HepG2 (cell line): ENCODE results near the gene TUBB4B. TPM values are rescaled to one million over a fixed set of nuclear protein-coding genes. Genes with fewer than 3 reads are reported as not detected.

Source experiments
- AGO2 ChIP-seq: fragments of 200-400 bp; formaldehyde crosslinking; optimal IDR thresholded peaks from 2 replicates; pipeline ENCODE3; 2017; ENCODE audit warnings: mild to moderate bottlenecking, low read depth, low read length, moderate library complexity
- GABPA ChIP-seq, 2 experiments: IDR thresholded peaks; 2 replicates each; pipeline ENCODE4 v1.6.1; 2011 to 2016; ENCODE audit warnings: low read depth in 2 of 2, low read length in 1 of 2, missing biosample characterization in 1 of 2, missing genetic modification characterization in 1 of 2
- RAD21 ChIP-seq: fragments of 450-650 bp; formaldehyde crosslinking; IDR thresholded peaks from 2 replicates; pipeline ENCODE4 v1.5.0; 2020; ENCODE audit warnings: mild to moderate bottlenecking
- ZBTB10 ChIP-seq: sonication (generic); formaldehyde crosslinking; IDR thresholded peaks from 2 replicates; pipeline ENCODE4 v1.4.0; 2020; ENCODE audit warnings: missing genetic modification reagents, borderline replicate concordance
- ZNF501 ChIP-seq: sonication (generic); formaldehyde crosslinking; IDR thresholded peaks from 2 replicates; pipeline ENCODE4 v1.5.1; 2020; ENCODE audit warnings: mild to moderate bottlenecking, moderate library complexity, missing genetic modification reagents
- ZNF609 ChIP-seq: sonication (generic); formaldehyde crosslinking; IDR thresholded peaks from 2 replicates; pipeline ENCODE4 v1.4.0; 2020; ENCODE audit warnings: mild to moderate bottlenecking, missing genetic modification reagents, borderline replicate concordance
- ZNF781 ChIP-seq: sonication (generic); formaldehyde crosslinking; IDR thresholded peaks from 2 replicates; pipeline ENCODE4 v1.5.1; 2020; ENCODE audit warnings: borderline replicate concordance, mild to moderate bottlenecking, missing genetic modification reagents; ENCODE audit errors: not compliant biosample characterization
- polyA plus RNA-seq, 8 experiments: library from polyadenylated mRNA; depleted of rRNA in 3 of 8; stranded (reverse) in 7 of 8; unstranded in 1 of 8; fragments of >200 nt; fragmentation: Illumina TruSeq in 4 of 8; extraction: Trizol in 4 of 8; gene quantifications; 2 replicates each; pipeline versions ENCODE4 v1.2.1 to v1.2.3, GENCODE V29; 2011 to 2016; ENCODE audit warnings: low read depth in 4 of 8, missing spikeins in 1 of 8, mixed read lengths in 1 of 8; ENCODE audit not compliant: insufficient read depth in 1 of 8
- total RNA-seq, 5 experiments: library from RNA; depleted of rRNA; stranded (reverse); fragments of >200 nt; fragmentation: Illumina TruSeq; extraction: Trizol; gene quantifications; 2 replicates each; pipeline ENCODE4 v1.2.3, GENCODE V29; 2016; ENCODE audit warnings: low read depth in 1 of 5
- TF ChIP-seq, protein P1 (sequence below), 2 experiments: sonication (generic) in 1 of 2; formaldehyde crosslinking in 1 of 2; IDR thresholded peaks; 2 replicates each; pipeline versions ENCODE4 v1.4.0 to v1.6.1; 2016 to 2020; ENCODE audit warnings: borderline replicate concordance in 1 of 2, low read depth in 1 of 2, mild to moderate bottlenecking in 1 of 2, missing genetic modification reagents in 1 of 2
- TF ChIP-seq, protein P2 (sequence below): IDR thresholded peaks from 2 replicates; pipeline ENCODE4 v1.6.1; 2016; ENCODE audit warnings: low read depth, control low read depth
- TF ChIP-seq, protein P3 (sequence below): sonication (generic); formaldehyde crosslinking; IDR thresholded peaks from 2 replicates; pipeline ENCODE4 v1.4.0; 2020; ENCODE audit warnings: mild to moderate bottlenecking, missing genetic modification reagents

The TUBB4B gene
- total and polyA plus RNA-seq, 2 of the 13 experiments (the other 11 are each of a cell fraction or from before 2014, with no cell fraction given) = 182 to 412 TPM

DNA sequence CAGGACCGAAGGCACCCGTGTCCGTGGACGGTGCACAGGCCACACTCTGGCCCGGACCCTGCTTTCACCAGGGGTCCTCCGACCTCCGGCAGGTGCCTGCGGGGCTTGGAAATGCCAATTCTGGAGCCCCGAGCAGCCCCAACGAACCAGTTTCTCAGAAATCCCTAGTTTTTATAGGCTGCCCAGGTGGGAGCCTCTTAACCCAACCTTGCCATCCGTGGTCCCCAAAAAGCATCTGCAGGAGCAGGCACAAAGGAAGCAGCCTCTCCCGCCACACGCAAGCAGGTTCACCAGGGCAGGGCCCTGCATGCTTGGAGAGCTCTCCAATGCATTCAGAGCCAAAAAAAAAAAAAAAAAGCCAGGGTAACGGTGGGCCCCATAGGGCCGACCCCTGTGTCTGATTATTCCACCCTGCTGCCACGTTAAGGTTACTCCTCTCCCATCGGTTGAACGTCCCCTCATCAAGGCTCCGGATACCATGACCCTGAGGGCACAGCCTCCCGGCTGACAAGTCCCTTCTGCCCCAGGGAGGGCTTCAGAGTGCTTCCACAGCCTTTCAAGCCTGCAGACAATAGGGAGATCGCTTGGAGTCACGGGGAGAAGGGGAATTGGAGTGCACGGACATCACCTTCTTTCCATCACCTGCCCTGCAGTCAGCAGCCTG, 39.8 kb upstream of the TUBB4B start (continued):
- TF ChIP-seq ZNF501 (CRISPR knock-in tag) (peak; percentile 21; the same call in 1 of the 2 replicates), GABPA (IDR thresholded peaks at IDR 0.05; ENCODE audit: low read depth, low read length) (no peak), GABPA (CRISPR knock-in tag; IDR thresholded peaks at IDR 0.05; ENCODE audit: low read depth) (no peak), ZNF781 (peak; percentile 8), AGO2 (peak; percentile 48), ZNF609 (CRISPR knock-in tag) (peak; percentile 3; the same call in 1 of the 2 replicates), ZBTB10 (CRISPR knock-in tag) (no peak), RAD21 (CRISPR knock-in tag) (peak; percentile 49; the same call in 1 of the 2 replicates)
- TF ChIP-seq, protein P1, sequence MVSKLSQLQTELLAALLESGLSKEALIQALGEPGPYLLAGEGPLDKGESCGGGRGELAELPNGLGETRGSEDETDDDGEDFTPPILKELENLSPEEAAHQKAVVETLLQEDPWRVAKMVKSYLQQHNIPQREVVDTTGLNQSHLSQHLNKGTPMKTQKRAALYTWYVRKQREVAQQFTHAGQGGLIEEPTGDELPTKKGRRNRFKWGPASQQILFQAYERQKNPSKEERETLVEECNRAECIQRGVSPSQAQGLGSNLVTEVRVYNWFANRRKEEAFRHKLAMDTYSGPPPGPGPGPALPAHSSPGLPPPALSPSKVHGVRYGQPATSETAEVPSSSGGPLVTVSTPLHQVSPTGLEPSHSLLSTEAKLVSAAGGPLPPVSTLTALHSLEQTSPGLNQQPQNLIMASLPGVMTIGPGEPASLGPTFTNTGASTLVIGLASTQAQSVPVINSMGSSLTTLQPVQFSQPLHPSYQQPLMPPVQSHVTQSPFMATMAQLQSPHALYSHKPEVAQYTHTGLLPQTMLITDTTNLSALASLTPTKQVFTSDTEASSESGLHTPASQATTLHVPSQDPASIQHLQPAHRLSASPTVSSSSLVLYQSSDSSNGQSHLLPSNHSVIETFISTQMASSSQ (IDR thresholded peaks at IDR 0.05; ENCODE audit: low read depth) = no peak
- TF ChIP-seq, protein P1 (CRISPR knock-in tag; IDR thresholded peaks at IDR 0.05; ENCODE audit: borderline replicate concordance) = no peak
- TF ChIP-seq, protein P2, sequence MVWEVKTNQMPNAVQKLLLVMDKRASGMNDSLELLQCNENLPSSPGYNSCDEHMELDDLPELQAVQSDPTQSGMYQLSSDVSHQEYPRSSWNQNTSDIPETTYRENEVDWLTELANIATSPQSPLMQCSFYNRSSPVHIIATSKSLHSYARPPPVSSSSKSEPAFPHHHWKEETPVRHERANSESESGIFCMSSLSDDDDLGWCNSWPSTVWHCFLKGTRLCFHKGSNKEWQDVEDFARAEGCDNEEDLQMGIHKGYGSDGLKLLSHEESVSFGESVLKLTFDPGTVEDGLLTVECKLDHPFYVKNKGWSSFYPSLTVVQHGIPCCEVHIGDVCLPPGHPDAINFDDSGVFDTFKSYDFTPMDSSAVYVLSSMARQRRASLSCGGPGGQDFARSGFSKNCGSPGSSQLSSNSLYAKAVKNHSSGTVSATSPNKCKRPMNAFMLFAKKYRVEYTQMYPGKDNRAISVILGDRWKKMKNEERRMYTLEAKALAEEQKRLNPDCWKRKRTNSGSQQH (CRISPR knock-in tag) = no peak
- TF ChIP-seq, protein P3, sequence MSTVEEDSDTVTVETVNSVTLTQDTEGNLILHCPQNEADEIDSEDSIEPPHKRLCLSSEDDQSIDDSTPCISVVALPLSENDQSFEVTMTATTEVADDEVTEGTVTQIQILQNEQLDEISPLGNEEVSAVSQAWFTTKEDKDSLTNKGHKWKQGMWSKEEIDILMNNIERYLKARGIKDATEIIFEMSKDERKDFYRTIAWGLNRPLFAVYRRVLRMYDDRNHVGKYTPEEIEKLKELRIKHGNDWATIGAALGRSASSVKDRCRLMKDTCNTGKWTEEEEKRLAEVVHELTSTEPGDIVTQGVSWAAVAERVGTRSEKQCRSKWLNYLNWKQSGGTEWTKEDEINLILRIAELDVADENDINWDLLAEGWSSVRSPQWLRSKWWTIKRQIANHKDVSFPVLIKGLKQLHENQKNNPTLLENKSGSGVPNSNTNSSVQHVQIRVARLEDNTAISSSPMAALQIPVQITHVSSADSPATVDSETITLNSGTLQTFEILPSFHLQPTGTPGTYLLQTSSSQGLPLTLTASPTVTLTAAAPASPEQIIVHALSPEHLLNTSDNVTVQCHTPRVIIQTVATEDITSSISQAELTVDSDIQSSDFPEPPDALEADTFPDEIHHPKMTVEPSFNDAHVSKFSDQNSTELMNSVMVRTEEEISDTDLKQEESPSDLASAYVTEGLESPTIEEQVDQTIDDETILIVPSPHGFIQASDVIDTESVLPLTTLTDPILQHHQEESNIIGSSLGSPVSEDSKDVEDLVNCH (CRISPR knock-in tag) = no peak
